Erythroblast (primary cell): Measurements from ENCODE around the gene C19orf85.

Experiments used
- GATA1 ChIP-seq: IDR thresholded peaks from 2 replicates; pipeline ENCODE4 v1.6.1; 2011; ENCODE audit warnings: low read depth, mild to moderate bottlenecking, control low read depth, low read length, moderate library complexity
- POLR2A ChIP-seq: IDR thresholded peaks from 2 replicates; pipeline ENCODE4 v1.6.1; 2011; ENCODE audit warnings: mild to moderate bottlenecking, low read length

DNA sequence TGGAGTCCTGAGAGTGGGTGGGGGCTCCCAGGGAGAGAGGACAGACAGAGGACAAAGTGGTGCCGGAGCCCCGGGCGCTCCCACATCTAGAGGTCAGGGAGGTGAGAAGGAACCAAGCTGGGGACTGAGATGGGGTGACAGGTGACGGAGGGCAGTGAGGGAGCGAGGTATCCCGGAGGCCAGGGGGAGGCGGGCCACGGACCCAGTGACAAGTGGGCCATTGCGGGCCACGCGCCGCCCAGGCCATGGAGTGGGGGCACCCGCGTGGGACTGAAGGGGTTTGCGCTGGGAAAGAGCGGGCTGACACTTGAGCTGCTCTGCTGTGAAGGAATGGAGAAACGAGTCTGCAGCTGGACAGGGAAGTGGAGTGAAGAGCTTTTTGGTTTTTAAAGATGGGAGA lies 14.5 kb upstream of the C19orf85 start:
- TF ChIP-seq POLR2A (no peak), GATA1 (no peak)
